Measurements from ENCODE around the gene LGALS7. TPM values are rescaled to one million over a fixed set of nuclear protein-coding genes. Genes with fewer than 3 reads are reported as not detected.

The LGALS7 gene
- total and polyA plus RNA-seq, 2 experiments from 2014 or later: not detected

DNA sequence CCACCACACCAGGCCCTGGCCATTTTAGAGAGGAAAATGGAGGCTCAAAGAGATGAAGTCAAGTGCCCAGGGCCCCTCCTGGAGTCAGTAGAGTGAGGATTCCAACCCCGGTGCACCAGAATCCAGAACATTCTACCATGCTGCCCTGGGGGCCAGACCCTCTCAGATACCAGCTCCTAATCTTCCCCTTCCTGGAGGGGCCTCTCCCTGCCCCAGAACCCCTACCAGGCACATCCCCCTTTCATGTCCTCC, 40.1 kb downstream of the LGALS7 start:
- Histone ChIP-seq H3K4me2 (ENCODE audit: unreplicated experiment) (no peak overlapping the region), H3K27ac (no peak overlapping the region), H3K79me2 (ENCODE audit: insufficient read depth) (no peaks in the 10 kb centered on the region), H3K9me3 (ENCODE audit: low read depth) (no peaks in the 10 kb centered on the region), H2AFZ (no peak overlapping the region), H4K20me1 (ENCODE audit: insufficient read depth) (no peaks in the 10 kb centered on the region), H3K4me3 (no peak overlapping the region), H3F3A (ENCODE audit: insufficient read depth) (peaks cover 43% of the 10 kb centered on the region), H3K36me3 (ENCODE audit: low read depth) (peaks cover 17% of the 10 kb centered on the region; the same call in 1 of the 2 replicates), H3K27me3 (replicated peaks; ENCODE audit: insufficient read depth) (no peaks in the 10 kb centered on the region), H3K9ac (no peak overlapping the region), H3K4me1 (ENCODE audit: insufficient read depth) (no peaks in the 10 kb centered on the region), H3K9me2 (ENCODE audit: insufficient read depth) (no peaks in the 10 kb centered on the region)
- no peak for DNase-seq
- TF ChIP-seq EZH2phosphoT487 (IDR thresholded peaks at IDR 0.05; ENCODE audit: insufficient read depth, low read depth) (no peak), EZH2 (IDR thresholded peaks at IDR 0.05; ENCODE audit: insufficient read depth, poor library complexity, severe bottlenecking) (no peak)
- in situ Hi-C loops (cut with MboI): no loop called here
- WGBS, 2 experiments (ENCODE audit: low coverage in 1 of 2, low lambda C conversion rate in 2 of 2, missing lambda C conversion rate in 2 of 2): 89 to 100% methylated on average over 1 of the region's 1 CpG

DNA sequence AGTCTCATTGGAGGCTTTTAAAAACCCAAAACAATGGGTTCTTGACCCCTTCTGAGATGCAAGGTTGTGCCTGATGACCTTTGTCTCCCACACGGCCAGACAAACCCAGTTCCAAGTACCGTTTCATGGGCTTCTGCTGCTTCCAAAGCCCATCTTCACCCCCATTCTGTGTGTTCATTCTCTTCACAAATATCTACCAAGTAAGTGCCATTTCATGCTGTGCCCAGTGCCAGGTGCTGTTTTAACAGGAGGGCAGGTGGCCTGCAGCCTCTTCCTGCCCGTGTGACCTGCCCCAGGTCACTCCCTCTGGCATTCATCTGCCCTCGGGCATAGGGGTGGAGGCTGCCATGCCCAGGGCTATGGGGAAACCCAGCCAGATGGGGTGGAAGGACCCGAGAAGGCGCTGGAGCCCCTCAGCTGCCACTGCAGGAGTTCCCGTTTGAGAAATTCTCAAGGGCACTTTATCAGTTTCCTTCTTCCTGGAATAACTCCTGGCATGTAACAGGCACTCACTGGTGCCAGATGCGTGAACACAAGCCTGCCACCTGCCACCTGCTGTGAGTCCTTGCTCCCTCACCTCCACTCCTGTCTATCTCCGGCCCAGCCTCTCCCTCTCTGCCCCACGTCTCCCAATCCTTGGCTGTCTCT, 41.5 kb downstream of the LGALS7 start:
- Histone ChIP-seq H3K36me3 (ENCODE audit: low read depth) (peaks cover 17% of the 10 kb centered on the region; the same call in 1 of the 2 replicates), H3K9ac (no peak overlapping the region), H3K4me1 (ENCODE audit: insufficient read depth) (no peaks in the 10 kb centered on the region), H3F3A (ENCODE audit: insufficient read depth) (peaks cover 43% of the 10 kb centered on the region), H3K27me3 (replicated peaks; ENCODE audit: insufficient read depth) (no peaks in the 10 kb centered on the region), H3K79me2 (ENCODE audit: insufficient read depth) (no peaks in the 10 kb centered on the region), H3K9me3 (ENCODE audit: low read depth) (no peaks in the 10 kb centered on the region), H3K4me3 (no peak overlapping the region), H3K4me2 (ENCODE audit: unreplicated experiment) (no peak overlapping the region), H3K9me2 (ENCODE audit: insufficient read depth) (no peaks in the 10 kb centered on the region), H4K20me1 (ENCODE audit: insufficient read depth) (no peaks in the 10 kb centered on the region), H3K27ac (no peak overlapping the region), H2AFZ (no peak overlapping the region)
- no peak for DNase-seq
- in situ Hi-C loops (cut with MboI): no loop called here
- 77 to 81% methylated on average over 10 of the region's 10 CpGs for WGBS, 2 experiments (ENCODE audit: low coverage in 1 of 2, low lambda C conversion rate in 2 of 2, missing lambda C conversion rate in 2 of 2)
- TF ChIP-seq EZH2 (IDR thresholded peaks at IDR 0.05; ENCODE audit: insufficient read depth, poor library complexity, severe bottlenecking) (no peak), EZH2phosphoT487 (IDR thresholded peaks at IDR 0.05; ENCODE audit: insufficient read depth, low read depth) (no peak)

DNA sequence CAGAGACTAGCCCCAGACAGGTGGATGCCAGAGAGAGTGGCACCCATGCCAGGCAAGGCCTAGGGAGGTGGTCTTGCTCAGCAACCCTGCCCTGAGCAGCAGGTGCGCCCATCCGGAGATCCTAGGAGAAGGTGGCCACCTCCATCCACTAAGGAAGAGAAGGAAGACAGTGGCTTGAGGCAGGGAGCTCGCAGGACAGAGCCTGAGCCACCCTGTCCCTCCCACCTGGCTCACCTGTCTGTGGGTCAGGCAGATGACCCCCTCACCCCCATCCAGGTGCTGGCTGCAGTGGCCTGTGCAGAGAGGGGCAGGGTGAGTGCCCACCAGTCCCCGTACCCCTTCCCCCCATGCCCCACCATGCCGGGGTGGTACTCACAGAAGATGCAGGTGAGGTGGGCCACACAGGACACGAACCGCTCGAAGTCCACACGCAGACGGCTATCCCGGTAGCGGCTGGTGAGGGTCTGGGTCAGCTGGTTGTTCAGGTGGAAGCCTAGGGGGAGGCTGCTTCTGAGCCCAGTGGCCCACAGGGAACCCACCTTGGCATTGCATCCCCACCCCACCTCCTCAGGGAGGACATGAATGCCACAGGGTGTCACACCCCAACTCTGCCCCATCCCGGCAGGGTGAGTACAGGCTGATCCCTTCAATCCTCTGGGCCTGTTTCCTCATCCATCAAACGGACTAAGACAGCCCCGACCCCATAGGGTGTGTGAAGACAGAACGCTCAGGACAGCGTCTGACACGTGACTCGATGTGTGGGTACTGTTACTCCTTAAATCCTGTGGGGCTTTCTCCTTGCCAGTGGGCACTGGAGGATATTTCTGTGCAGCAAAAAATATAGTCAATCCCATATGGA, 42.4 kb downstream of the LGALS7 start:
- no peak overlapping the region for H3K4me3 ChIP-seq
- no peak overlapping the region for H2AFZ ChIP-seq
- peaks cover 43% of the 10 kb centered on the region for H3F3A ChIP-seq (ENCODE audit: insufficient read depth)
- in situ Hi-C loops (cut with MboI): no loop called here
- H3K27me3 ChIP-seq (replicated peaks; ENCODE audit: insufficient read depth): no peaks in the 10 kb centered on the region
- peaks cover 18% of the 10 kb centered on the region for H3K36me3 ChIP-seq (ENCODE audit: low read depth)
- no peaks in the 10 kb centered on the region for H3K9me3 ChIP-seq (ENCODE audit: low read depth)
- 88 to 89% methylated on average over 19 of the region's 19 CpGs for WGBS, 2 experiments (ENCODE audit: low coverage in 1 of 2, low lambda C conversion rate in 2 of 2, missing lambda C conversion rate in 2 of 2)
- no peak overlapping the region for H3K27ac ChIP-seq
- no peak for DNase-seq
- no peak overlapping the region for H3K4me2 ChIP-seq (ENCODE audit: unreplicated experiment)
- H3K79me2 ChIP-seq (ENCODE audit: insufficient read depth): 0 out of 2 replicates have a peak, but pooled peaks cover under 1% of the 10 kb centered on the region
- no peak for TF ChIP-seq EZH2phosphoT487 (IDR thresholded peaks at IDR 0.05; ENCODE audit: insufficient read depth, low read depth)
- no peaks in the 10 kb centered on the region for H3K9me2 ChIP-seq (ENCODE audit: insufficient read depth)
- no peak overlapping the region for H3K9ac ChIP-seq
- H3K4me1 ChIP-seq (ENCODE audit: insufficient read depth): no peaks in the 10 kb centered on the region
- H4K20me1 ChIP-seq (ENCODE audit: insufficient read depth): no peaks in the 10 kb centered on the region

DNA sequence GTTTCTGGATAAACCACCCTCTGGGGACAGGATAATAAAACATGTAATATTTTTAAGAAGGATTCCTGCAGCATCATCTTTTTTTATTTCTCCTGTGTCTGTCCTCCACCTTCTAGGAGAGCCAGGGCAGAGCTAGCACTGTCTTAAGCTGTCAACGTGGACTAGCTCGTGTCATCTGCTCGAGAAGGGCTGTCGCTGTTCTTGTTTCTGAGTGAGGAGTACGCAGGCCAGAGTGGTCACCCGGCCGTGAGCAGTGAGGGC, 42.9 kb downstream of the LGALS7 start:
- no peak overlapping the region for H3K9ac ChIP-seq
- peaks cover 24% of the 10 kb centered on the region for H3K36me3 ChIP-seq (ENCODE audit: low read depth)
- no peak overlapping the region for H3K4me2 ChIP-seq (ENCODE audit: unreplicated experiment)
- peaks cover 43% of the 10 kb centered on the region for H3F3A ChIP-seq (ENCODE audit: insufficient read depth)
- no peaks in the 10 kb centered on the region for H3K27me3 ChIP-seq (replicated peaks; ENCODE audit: insufficient read depth)
- no peak for TF ChIP-seq EZH2phosphoT487 (IDR thresholded peaks at IDR 0.05; ENCODE audit: insufficient read depth, low read depth)
- no peak for TF ChIP-seq EZH2 (IDR thresholded peaks at IDR 0.05; ENCODE audit: insufficient read depth, poor library complexity, severe bottlenecking)
- in situ Hi-C loops (cut with MboI): no loop called here
- no peaks in the 10 kb centered on the region for H3K9me3 ChIP-seq (ENCODE audit: low read depth)
- H3K79me2 ChIP-seq (ENCODE audit: insufficient read depth): 0 out of 2 replicates have a peak, but pooled peaks cover 5% of the 10 kb centered on the region
- no peaks in the 10 kb centered on the region for H3K9me2 ChIP-seq (ENCODE audit: insufficient read depth)
- DNase-seq: no peak
- 88 to 90% methylated on average over 7 of the region's 7 CpGs for WGBS, 2 experiments (ENCODE audit: low coverage in 1 of 2, low lambda C conversion rate in 2 of 2, missing lambda C conversion rate in 2 of 2)
- no peak overlapping the region for H3K4me3 ChIP-seq
- H3K27ac ChIP-seq: no peak overlapping the region
- no peaks in the 10 kb centered on the region for H4K20me1 ChIP-seq (ENCODE audit: insufficient read depth)
- no peak overlapping the region for H2AFZ ChIP-seq
- no peaks in the 10 kb centered on the region for H3K4me1 ChIP-seq (ENCODE audit: insufficient read depth)
